ENCODE results near the gene ACTL6B. TPM values are rescaled to one million over a fixed set of nuclear protein-coding genes. Genes with fewer than 3 reads are reported as not detected.

The ACTL6B gene
- total and polyA plus RNA-seq, 2 of the 13 experiments (the other 11 are each of a cell fraction or from before 2014, with no cell fraction given) = not detected

- TF ChIP-seq THRA (CRISPR knock-in tag; IDR thresholded peaks at IDR 0.05; ENCODE audit: borderline replicate concordance) (peak; percentile 60; the same call in 1 of the 2 replicates), POLR2AphosphoS5 (IDR thresholded peaks at IDR 0.05; ENCODE audit: low read depth, low read length) (0 out of 2 replicates have a peak, but pooled peaks have one; percentile 20), TFE3 (CRISPR knock-in tag; IDR thresholded peaks at IDR 0.05) (0 out of 2 replicates have a peak, but pooled peaks have one; percentile 27), TGIF2 (CRISPR knock-in tag; IDR thresholded peaks at IDR 0.05) (no peak), PATZ1 (CRISPR knock-in tag; IDR thresholded peaks at IDR 0.05) (peak; percentile 99), TCF7 (IDR thresholded peaks at IDR 0.05; ENCODE audit: low read depth) (no peak), CSRNP2 (CRISPR knock-in tag; conservative IDR thresholded peaks at IDR 0.05; ENCODE audit: low read depth) (no peak), SAP130 (CRISPR knock-in tag; IDR thresholded peaks at IDR 0.05; ENCODE audit: low read depth) (peak; percentile 71; the same call in 1 of the 2 replicates), MIXL1 (CRISPR knock-in tag; IDR thresholded peaks at IDR 0.05) (peak; percentile 59; the same call in 1 of the 2 replicates), ESRRA (CRISPR knock-in tag; IDR thresholded peaks at IDR 0.05; ENCODE audit: low read depth) (peak; percentile 97), E2F2 (CRISPR knock-in tag; IDR thresholded peaks at IDR 0.05; ENCODE audit: borderline replicate concordance) (no peak), HBP1 (CRISPR knock-in tag; IDR thresholded peaks at IDR 0.05; ENCODE audit: low read depth) (no peak), ZBTB46 (CRISPR knock-in tag; IDR thresholded peaks at IDR 0.05; ENCODE audit: borderline replicate concordance) (no peak)
Observed at GRCh38 chr7:100641463-100641859, 14.8 kb downstream of the ACTL6B start, which contains the start of gene TFR2 (continued).
